Left ventricle myocardium superior (tissue), 1 donor: ENCODE data around the gene EPS8L3. TPM values are rescaled to one million over a fixed set of nuclear protein-coding genes. Genes with fewer than 3 reads are reported as not detected.
"Not testable (repeated sequence)": the region's sequence is repeated elsewhere in the genome, so short reads cannot be mapped to it uniquely, and the experiment has no call there.

Source experiments
- ATAC-seq: fragments of 200-7000 bp; cut with Tn5 transposase; one replicate; pipeline ENCODE4 v1.9.1; 2020; ENCODE audit warnings: mild to moderate bottlenecking, moderate library complexity
- DNase-seq: peaks from one replicate; pipeline ENCODE4 v3.0.0-alpha.2; 2020
- intact Hi-C: fragments of 100-400 bp; cut with micrococcal nuclease; formaldehyde crosslinking; loops from one replicate; pipeline ENCODE4 v1.11.0; 2022
- total RNA-seq: library from RNA; stranded (reverse); fragmentation: NEBNext Ultra II Directional; extraction: Animal tissue kit (Norgen Biotek cat#: 25700); gene quantifications from one replicate; pipeline ENCODE4 v1.2.1, GENCODE V29; 2021
- donor health status: DM: no; HTN: yes; CAD: no; lungs with severe emphysema.

EPS8L3 gene
- total RNA-seq, 1 donor from 2014 or later, result not detected

DNA sequence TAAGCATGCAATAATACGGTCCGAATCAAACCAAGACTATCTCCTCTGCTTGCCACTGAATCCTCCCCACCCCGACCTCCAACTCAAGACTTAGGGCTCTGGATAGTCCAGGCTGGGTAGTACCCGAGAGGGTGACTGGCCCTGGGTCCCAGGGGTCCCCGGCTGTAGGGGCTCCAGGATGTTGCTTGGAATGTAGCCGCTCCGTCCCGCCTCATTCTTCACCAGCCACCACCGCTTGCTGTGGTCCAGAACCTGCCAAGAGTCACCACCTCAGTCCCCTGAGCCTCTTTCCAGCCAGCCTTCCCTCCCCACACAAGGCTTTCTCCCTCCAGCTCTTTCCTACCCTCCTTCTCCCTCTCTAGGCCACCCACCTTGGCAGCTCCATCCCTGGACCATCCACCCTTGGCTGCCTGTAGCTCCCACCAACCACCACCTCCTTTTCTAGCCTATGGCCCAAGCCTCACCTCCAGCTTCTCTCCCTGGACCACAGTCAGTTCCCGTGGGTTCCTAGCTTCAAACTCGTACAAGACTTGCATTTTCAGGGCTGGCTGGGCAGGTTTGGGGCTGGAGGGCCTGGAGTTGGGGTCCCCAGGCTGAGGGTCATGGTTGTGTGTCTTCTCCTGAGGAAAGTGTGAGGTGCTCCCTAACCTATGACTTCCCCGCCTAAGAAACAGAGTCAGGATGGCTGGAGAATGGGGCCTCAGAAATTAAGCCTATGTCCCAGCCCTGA, 12.0 kb downstream of the EPS8L3 start:
- no peak for ATAC-seq
- intact Hi-C loops, result no loop called here

GRCh38 chr1:109750920-109751319, 12.8 kb downstream of the EPS8L3 start:
- intact Hi-C loops, result no loop called here
- no peak for ATAC-seq

More for the DNA sequence above, 12.0 kb downstream of the EPS8L3 start:
- no peak for DNase-seq

DNA sequence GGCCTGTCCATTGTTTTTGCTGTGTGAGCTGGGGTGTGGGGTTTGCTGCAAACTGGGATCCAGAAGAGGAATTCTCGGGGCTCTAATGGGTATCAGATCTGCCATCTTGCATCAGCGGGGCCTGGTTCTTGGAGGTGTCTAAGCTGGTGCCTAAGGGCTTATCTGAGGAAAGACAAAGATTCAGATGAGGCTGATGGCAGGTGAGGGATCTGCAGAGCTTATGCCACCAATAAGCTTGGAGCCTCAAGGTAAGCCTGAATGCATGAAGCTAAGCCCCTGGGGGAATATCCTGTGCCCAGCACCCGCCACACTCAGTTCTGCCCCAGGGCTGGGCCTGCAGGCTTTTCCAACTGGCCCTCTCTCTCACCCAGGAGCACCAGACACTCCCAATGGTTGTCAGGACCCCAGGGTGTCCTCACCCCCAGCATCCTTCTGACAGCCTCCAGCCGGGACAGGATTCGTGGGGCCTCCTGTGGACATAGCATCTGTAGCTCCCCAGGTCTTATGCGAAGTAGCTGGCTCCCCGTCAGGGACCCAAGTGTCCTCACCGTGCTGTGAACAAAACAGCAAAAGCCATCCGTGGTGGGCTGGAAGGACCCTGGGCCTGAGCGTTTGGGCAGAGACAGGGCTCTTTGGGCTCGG, 13.4 kb downstream of the EPS8L3 start:
- no peak for ATAC-seq
- DNase-seq, result no peak
- intact Hi-C loops, result no loop called here

More at GRCh38 chr1:109750920-109751319, 12.8 kb downstream of the EPS8L3 start:
- DNase-seq, result no peak

DNA sequence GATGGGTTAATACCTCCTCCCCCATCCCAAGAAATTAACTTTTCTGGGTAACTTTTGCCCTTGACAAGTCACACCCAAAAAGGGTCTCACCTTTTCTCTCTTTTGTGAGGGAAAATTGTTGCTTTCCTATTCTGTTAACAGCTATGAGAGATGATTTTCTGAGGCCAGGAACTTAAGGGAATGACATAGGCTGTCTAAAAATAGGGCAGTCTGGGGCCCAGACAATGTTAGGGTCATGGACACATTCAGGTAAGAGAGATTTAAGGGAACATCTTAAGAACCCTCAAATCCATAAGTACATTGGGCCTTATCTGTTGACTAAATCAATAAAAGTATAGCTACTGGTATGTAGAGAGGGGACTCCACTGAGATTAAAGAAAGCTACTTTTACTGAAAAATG, 14.5 kb downstream of the EPS8L3 start:
- ATAC-seq (peak; percentile 48), DNase-seq (no peak)
- intact Hi-C loops, result no loop called here

DNA sequence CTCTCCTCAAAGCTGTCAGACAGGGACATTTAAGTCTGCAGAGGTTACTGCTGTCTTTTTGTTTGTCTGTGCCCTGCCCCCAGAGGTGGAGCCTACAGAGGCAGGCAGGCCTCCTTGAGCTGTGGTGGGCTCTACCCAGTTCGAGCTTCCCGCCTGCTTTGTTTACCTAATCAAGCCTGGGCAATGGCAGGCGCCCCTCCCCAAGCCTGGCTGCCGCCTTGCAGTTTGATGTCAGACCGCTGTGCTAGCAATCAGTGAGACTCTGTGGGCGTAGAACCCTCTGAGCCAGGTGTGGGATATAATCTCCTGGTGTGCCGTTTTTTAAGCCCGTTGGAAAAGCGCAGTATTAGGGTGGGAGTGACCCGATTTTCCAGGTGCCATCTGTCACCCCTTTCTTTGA, 15.4 kb downstream of the EPS8L3 start:
- DNase-seq, ATAC-seq, intact Hi-C loops: not testable (repeated sequence)

DNA sequence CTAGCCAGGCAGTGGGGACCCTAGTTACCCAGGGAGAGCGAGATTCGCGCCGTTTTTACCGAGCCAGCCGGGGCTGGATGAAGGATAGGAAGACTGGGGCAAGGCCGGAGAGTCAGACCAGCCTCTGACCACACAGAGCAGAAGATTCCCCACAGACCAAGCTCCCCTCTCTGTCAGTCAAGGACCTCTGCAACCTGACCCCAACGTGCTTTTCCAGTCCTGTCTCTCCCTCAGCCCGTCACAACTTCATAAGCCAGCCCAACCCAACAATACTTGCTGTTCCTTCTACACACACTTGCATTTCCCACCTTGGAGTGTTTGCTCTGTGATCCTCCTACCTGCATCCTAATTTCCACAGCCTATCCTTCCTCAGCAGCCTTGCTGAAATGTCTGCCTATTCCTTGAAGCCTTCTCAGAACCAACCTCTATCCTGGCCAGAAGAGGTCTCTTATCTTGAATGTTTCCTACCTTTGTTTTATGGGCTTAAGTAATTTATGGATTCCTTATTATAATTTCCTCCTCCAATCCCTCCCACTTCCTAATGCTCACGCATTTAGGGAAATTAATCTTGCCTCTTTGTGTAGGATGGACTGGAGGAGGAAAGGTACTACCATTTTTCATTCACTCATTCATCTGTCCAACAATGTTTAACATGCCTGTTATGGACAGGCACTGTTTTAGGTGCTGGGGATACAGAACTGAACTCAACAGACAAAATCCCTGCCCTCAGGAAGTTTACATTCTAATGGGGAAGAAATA, 22.9 kb downstream of the EPS8L3 start, which contains the start of gene GSTM3:
Gene GSTM3 (minus strand): TSS at position 424 of the 759 bp plus-strand sequence. CDS start 751 bp downstream, outside the sequence.
- ATAC-seq (no peak), DNase-seq (no peak)
- intact Hi-C loops, result no loop called here

DNA sequence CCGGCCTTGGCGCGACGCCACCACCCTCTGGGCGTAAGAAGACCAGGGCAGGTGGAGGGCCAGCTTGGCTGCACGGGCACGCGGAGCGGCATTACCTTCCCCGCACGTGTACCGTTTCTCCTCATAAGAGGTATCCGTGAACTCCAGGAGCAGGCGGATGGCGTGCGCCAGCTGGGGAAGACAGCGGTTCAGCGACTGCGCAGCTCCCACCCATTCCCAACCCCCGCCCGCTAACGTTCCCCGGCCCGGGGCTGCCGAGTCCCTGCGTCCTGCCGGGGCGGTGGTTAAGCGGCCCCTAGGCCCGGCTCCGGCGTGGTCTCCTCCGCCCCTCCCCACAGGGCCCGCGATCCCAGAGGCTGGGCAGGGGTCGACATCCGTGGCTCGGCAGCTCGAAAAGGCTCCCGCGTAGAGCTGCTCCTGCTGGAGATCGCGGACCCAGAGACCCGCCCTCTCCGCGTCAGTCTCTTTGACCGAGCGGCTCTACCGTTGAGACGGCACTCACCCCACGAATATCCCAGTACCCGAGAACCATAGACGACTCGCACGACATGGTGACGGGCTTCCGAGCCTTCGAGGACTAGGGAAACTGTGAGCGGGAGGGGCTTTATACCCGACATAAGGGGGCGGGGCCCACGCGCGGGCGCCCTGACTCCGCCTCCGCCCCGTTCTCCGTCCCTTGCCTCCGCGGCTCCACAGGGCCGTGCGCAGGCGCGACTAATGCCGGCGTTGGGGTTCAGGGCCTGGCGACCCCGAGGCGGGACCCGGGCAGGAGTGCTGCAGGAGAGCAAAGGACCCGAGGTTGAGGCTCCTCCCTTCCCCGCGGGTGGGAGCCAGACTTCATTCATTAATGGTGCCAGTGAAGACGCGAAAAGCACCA, 23.7 kb downstream of the EPS8L3 start:
- intact Hi-C loops, result no loop called here
- peak; percentile 99 for ATAC-seq
- peak; percentile 91 for DNase-seq

- intact Hi-C loops, result no loop called here
- ATAC-seq, result no peak
- no peak for DNase-seq
Measured at GRCh38 chr1:109733236-109733870, 30.4 kb downstream of the EPS8L3 start.

DNA sequence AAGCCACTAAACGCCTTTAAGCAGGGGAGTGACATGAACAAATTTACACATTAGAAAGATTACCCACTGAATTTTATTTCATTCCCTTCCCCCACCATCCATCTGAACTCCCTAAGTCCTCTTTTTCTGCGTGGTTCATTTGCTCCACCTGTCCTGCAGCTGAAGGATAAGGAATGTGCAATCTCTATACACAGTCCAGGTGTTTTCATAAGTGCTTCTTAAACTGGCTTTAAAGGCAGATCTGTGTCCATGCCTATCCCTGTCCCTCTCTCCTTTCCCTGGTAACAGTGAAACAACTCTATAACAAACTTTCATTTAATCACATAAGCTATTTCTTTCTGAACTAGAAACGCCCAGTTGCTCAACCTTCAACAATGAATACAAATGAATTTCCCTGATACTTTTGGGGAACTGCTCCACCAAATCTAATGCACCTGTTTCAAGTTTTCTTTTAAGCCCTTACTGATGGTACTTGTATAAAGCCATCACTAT, 31.3 kb downstream of the EPS8L3 start:
- DNase-seq (no peak), ATAC-seq (no peak)
- intact Hi-C loops, result no loop called here

DNA sequence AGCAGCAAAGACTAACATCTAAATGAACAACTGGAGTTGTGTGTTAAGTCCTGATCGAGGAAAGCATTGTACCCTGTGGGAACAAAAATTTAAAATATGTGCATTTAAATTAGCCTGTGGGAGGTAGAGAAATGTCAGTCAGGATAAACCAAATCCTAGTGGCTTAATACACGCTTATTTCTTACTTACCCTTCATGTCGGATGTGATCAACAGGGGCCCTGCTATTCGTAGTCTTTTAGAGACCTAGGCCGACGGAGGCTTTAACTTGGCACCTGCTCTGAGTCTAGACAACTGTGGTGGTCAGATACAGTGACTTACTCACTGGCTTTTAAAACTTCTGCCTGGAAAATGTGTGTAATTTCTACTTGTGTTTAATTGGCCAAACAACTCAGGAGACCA, 33.1 kb downstream of the EPS8L3 start:
- intact Hi-C loops, result no loop called here
- DNase-seq (no peak), ATAC-seq (no peak)

GRCh38 chr1:109728870-109729269, 34.9 kb downstream of the EPS8L3 start:
- no peak for DNase-seq
- intact Hi-C loops, result no loop called here
- ATAC-seq, result no peak

GRCh38 chr1:109726728-109727373, 36.9 kb downstream of the EPS8L3 start:
- intact Hi-C loops, result no loop called here
- no peak for ATAC-seq
- DNase-seq, result no peak

DNA sequence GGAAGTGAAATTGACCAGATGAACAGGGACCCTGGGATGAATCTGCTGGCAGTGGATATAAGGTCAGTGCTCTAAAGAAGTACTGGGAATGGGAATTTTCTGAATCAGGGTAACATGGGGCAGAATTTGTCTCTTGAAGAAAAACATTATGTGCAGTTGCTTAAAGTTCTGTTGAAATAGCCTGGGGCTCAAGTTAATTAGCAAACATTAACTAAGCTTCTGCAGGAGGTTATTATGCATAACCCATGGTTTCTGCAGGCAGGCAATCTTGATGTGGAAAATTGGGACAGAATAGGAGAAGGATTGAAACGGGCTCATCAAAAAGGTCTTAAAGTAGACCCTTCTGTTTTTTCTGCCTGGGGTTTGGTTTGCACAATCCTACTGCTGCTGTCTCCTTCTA, 37.7 kb downstream of the EPS8L3 start:
- DNase-seq (no peak), ATAC-seq (no peak)
- intact Hi-C loops, result no loop called here

DNA sequence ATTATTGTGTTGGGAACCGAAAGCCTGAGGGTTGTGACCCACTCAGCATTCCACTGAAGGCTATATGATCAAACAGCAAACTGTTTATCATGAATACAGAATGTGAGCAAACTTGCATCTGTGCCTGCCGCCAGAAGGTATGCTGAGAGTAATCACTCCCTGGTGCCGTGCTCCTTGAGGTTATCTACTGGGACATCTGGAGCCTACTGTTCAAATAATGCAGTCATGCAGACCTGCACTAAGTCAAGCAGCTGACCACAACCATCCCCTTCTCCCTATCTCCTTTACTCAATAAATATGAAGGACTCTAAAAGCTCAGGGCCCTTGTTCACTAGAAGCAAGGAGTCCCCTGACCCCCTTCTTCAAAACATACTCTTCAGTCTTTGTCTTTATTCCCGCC, 38.2 kb downstream of the EPS8L3 start:
- ATAC-seq (no peak), DNase-seq (no peak)
- intact Hi-C loops, result no loop called here

DNA sequence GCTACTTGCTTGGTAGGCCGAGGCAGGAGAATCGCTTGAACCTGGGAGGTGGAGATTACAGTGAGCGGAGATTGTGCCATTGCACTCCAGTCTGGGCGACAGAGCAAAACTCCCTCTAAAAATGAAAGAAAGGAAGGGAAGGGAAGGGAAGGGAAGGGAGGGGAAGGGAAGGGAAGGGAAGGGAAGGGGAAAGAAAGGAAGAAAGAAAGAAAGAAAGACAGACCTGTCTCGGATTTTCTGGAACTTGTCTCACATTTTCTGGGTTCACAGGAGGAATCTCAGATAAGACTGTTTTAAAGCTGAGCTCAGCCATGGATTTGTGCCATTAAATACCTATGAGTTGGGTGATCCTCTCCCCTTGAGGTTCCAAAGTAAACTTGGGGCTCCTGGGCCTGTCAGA, 38.8 kb downstream of the EPS8L3 start:
- intact Hi-C loops, result no loop called here
- ATAC-seq (no peak), DNase-seq (no peak)

DNA sequence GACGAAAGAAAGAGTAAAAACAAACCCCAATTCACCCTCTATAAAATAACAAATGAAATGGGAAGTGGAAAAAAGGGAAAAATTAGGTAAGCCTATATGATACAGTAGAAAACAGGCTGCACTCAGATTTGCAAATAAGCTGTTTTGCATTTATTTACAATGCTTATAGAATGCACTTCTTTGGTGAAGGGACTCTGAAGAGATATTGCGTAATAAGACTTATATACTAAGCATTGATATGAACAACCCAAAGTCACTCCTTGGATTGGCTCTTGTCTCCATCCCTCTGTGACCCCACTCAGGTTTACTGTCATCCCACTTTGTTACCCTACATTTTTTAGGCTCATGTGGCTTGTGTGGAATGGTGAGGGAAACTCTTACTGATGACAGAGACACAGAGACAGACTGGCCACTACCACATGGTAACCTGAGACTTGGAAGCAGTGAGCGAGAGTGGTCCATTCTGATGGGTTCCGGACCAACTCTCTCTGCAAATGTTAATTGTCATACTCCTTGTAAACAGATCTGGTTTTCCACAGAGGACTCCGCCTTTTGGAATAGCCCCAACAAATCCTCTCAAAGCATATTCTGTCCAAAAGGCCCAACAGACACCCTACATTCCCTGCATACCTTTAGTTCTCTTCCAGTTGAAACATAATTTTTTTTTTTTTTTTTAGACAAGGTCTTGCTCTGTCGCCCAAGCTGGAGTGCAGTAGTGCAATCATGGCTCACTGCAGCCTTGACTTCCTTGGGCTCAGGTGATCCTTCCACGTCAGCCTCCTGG, 40.6 kb downstream of the EPS8L3 start:
- intact Hi-C loops, result no loop called here
- no peak for DNase-seq
- no peak for ATAC-seq

DNA sequence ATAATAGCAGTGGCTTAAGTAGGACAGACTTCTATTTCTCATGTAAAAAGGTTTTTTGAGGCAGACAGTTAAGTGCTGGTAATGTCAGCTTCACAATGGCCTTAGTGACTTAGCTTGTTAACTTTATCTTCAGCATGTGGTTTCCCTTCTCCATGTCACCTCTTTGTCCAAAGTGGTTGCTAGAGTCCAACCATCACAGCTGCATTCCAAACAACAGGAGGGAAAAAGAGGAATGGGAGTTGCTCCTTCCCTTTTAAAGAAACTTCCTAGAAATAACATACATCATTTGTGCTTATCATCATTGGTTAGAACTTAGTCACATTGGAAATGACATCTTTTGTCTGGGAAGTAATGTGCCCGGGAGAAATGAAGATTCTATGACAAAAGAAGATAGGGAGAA, 41.8 kb downstream of the EPS8L3 start:
- intact Hi-C loops, result no loop called here
- DNase-seq, result no peak
- no peak for ATAC-seq
